ENCODE results near the gene EPHA10.
A peak's percentile ranks its signal among the peaks of the same experiment; 100 is the strongest.

EPHA10 gene

GRCh38 chr1:37807555-37808368 is 42.8 kb upstream of the EPHA10 start, which contains the start of the genes C1orf122 and YRDC:
C1orf122 (plus strand) TSS chr1:37807790; CDS start chr1:37808405, 615 bp downstream.
YRDC (minus strand) TSS chr1:37808208; CDS start chr1:37808180, 28 bp downstream.
- no peak for TF ChIP-seq CTCF (IDR thresholded peaks at IDR 0.05; ENCODE audit: insufficient read depth, low read depth, low read length, missing control alignments)
- peak within 1 kb of the TSS; percentile 89 for H3K4me3 ChIP-seq (ENCODE audit: low read length)
- peak; percentile 95 for DNase-seq (ENCODE audit: low read depth)

- no peak for DNase-seq (ENCODE audit: low read depth)
- no peak for TF ChIP-seq CTCF (IDR thresholded peaks at IDR 0.05; ENCODE audit: insufficient read depth, low read depth, low read length, missing control alignments)
- peak overlapping the region; percentile 89 for H3K4me3 ChIP-seq (ENCODE audit: low read length)
Observed at GRCh38 chr1:37807220-37807554, 42.3 kb upstream of the EPHA10 start.

- no peak overlapping the region for H3K4me3 ChIP-seq (ENCODE audit: low read length)
- TF ChIP-seq CTCF (IDR thresholded peaks at IDR 0.05; ENCODE audit: insufficient read depth, low read depth, low read length, missing control alignments), result no peak
- no peak for DNase-seq (ENCODE audit: low read depth)
Observed at GRCh38 chr1:37802439-37802838, 37.5 kb upstream of the EPHA10 start.

- DNase-seq (ENCODE audit: low read depth), result no peak
- TF ChIP-seq CTCF (IDR thresholded peaks at IDR 0.05; ENCODE audit: insufficient read depth, low read depth, low read length, missing control alignments), result no peak
- no peak overlapping the region for H3K4me3 ChIP-seq (ENCODE audit: low read length)
Observed at GRCh38 chr1:37797750-37798345, 32.9 kb upstream of the EPHA10 start.

- peak; percentile 74 for DNase-seq (ENCODE audit: low read depth)
- H3K4me3 ChIP-seq (ENCODE audit: low read length), result no peak overlapping the region
- no peak for TF ChIP-seq CTCF (IDR thresholded peaks at IDR 0.05; ENCODE audit: insufficient read depth, low read depth, low read length, missing control alignments)
Observed at GRCh38 chr1:37795340-37796125, 30.6 kb upstream of the EPHA10 start.

- DNase-seq (ENCODE audit: low read depth), result no peak
- peak overlapping the region; percentile 11 for H3K4me3 ChIP-seq (ENCODE audit: low read length)
- TF ChIP-seq CTCF (IDR thresholded peaks at IDR 0.05; ENCODE audit: insufficient read depth, low read depth, low read length, missing control alignments), result no peak
Observed at GRCh38 chr1:37794372-37795339, 29.7 kb upstream of the EPHA10 start.

Measured in epithelial cell of esophagus (primary cell).